MM.1S (cell line): Measurements from ENCODE around the gene HTRA1.

Experiments
- DNase-seq: peaks from one replicate; pipeline ENCODE4 v3.0.0-alpha.2; 2015
- H2AFZ ChIP-seq: fragments of 300-600 bp; sonication (generic); 2 replicates; pipeline ENCODE4 v1.6.0; 2016; ENCODE audit warnings: antibody characterized with exemption, low read length
- H3F3A ChIP-seq: fragments of 300-600 bp; sonication (generic); 2 replicates; pipeline ENCODE4 v1.6.1; 2016; ENCODE audit warnings: mild to moderate bottlenecking, antibody characterized with exemption, low read length, moderate library complexity, mixed read lengths; ENCODE audit not compliant: insufficient read depth
- H3K27ac ChIP-seq: fragments of 300-600 bp; sonication (generic); 2 replicates; pipeline ENCODE4 v1.5.1; 2016; ENCODE audit warnings: mild to moderate bottlenecking, low read length
- H3K27me3 ChIP-seq: fragments of 300-600 bp; sonication (generic); replicated peaks from 2 replicates; pipeline ENCODE4 v1.6.0; 2016; ENCODE audit warnings: low read length; ENCODE audit not compliant: insufficient read depth
- H3K36me3 ChIP-seq: fragments of 300-600 bp; sonication (generic); replicated peaks from 2 replicates; pipeline ENCODE4 v1.6.1; 2016; ENCODE audit warnings: mild to moderate bottlenecking, low read length, mixed read lengths; ENCODE audit not compliant: insufficient read depth
- H3K4me1 ChIP-seq: fragments of 300-600 bp; sonication (generic); 2 replicates; pipeline ENCODE4 v1.6.1; 2016; ENCODE audit warnings: low read length, mixed read lengths
- H3K4me2 ChIP-seq: fragments of 300-600 bp; sonication (generic); 2 replicates; pipeline ENCODE4 v1.6.0; 2016; ENCODE audit warnings: low read depth, low read length
- H3K4me3 ChIP-seq: fragments of 300-600 bp; sonication (generic); 2 replicates; pipeline ENCODE4 v1.5.1; 2016; ENCODE audit warnings: low read length, mixed read lengths
- H3K79me2 ChIP-seq: fragments of 300-600 bp; sonication (generic); 2 replicates; pipeline ENCODE4 v1.6.1; 2016; ENCODE audit warnings: mixed run types, low read length, mixed read lengths
- H3K9ac ChIP-seq: fragments of 300-600 bp; sonication (generic); 2 replicates; pipeline ENCODE4 v1.6.1; 2016; ENCODE audit warnings: low read length, mixed read lengths
- H3K9me2 ChIP-seq: fragments of 300-600 bp; sonication (generic); replicated peaks from 2 replicates; pipeline ENCODE4 v1.6.1; 2016; ENCODE audit warnings: mild to moderate bottlenecking, low read length, mixed read lengths; ENCODE audit not compliant: insufficient read depth
- H3K9me3 ChIP-seq: fragments of 300-600 bp; sonication (generic); replicated peaks from 2 replicates; pipeline ENCODE4 v1.6.1; 2016; ENCODE audit warnings: mild to moderate bottlenecking, low read length, mixed read lengths; ENCODE audit not compliant: insufficient read depth
- H4K20me1 ChIP-seq: fragments of 300-600 bp; sonication (generic); 2 replicates; pipeline ENCODE4 v1.6.1; 2016; ENCODE audit warnings: mild to moderate bottlenecking, low read length, moderate library complexity, mixed read lengths; ENCODE audit not compliant: insufficient read depth
- CTCF ChIP-seq: fragments of 300-600 bp; sonication (generic); IDR thresholded peaks from 2 replicates; pipeline ENCODE4 v1.5.1; 2016; ENCODE audit warnings: antibody characterized with exemption, low read length, mixed read lengths
- EZH2 ChIP-seq: fragments of 300-600 bp; sonication (generic); optimal IDR thresholded peaks from 2 replicates; pipeline ENCODE3; 2017; ENCODE audit warnings: low read depth, mild to moderate bottlenecking, antibody characterized with exemption, low read length, mixed read lengths
- EZH2phosphoT487 ChIP-seq: fragments of 300-600 bp; sonication (generic); IDR thresholded peaks from 2 replicates; pipeline ENCODE4 v1.6.1; 2018; ENCODE audit warnings: antibody characterized with exemption, low read length

Gene HTRA1

GRCh38 chr10:122461367-122461728 is at the start of gene HTRA1:
HTRA1 (plus strand) TSS chr10:122461553; CDS start chr10:122461653, 100 bp downstream.
- no peak within 1 kb of the TSS for H3K27ac ChIP-seq

GRCh38 chr10:122413327-122413726 is 48.0 kb upstream of the HTRA1 start:
- H3K36me3 ChIP-seq: no peaks in the 10 kb centered on the region
- TF ChIP-seq EZH2phosphoT487 (no peak), CTCF (no peak), EZH2 (no peak)
- no peak overlapping the region for H3K4me3 ChIP-seq

More at GRCh38 chr10:122461367-122461728, at the start of gene HTRA1:
- Histone ChIP-seq H4K20me1 (no peaks in the 10 kb centered on the region), H3F3A (no peaks in the 10 kb centered on the region), H3K9me3 (no peaks in the 10 kb centered on the region), H3K4me1 (no peaks in the 10 kb centered on the region), H3K27me3 (no peaks in the 10 kb centered on the region), H3K9me2 (no peaks in the 10 kb centered on the region), H3K36me3 (no peaks in the 10 kb centered on the region), H3K4me3 (no peak within 1 kb of the TSS), H2AFZ (no peak within 1 kb of the TSS), H3K9ac (no peak within 1 kb of the TSS), H3K4me2 (no peak within 1 kb of the TSS), H3K79me2 (no peaks in the 10 kb centered on the region)
- TF ChIP-seq EZH2 (no peak), EZH2phosphoT487 (no peak), CTCF (no peak)
- no peak for DNase-seq

GRCh38 chr10:122417667-122418066 is 43.7 kb upstream of the HTRA1 start:
- H3K27ac ChIP-seq: no peak overlapping the region
- H3K9ac ChIP-seq: no peak overlapping the region
- H3K4me2 ChIP-seq: no peak overlapping the region

More at GRCh38 chr10:122413327-122413726, 48.0 kb upstream of the HTRA1 start:
- H4K20me1 ChIP-seq: no peaks in the 10 kb centered on the region
- no peaks in the 10 kb centered on the region for H3K9me2 ChIP-seq
- H3F3A ChIP-seq: no peaks in the 10 kb centered on the region
- no peak for DNase-seq
- no peaks in the 10 kb centered on the region for H3K4me1 ChIP-seq
- H3K4me2 ChIP-seq: no peak overlapping the region
- H3K27ac ChIP-seq: no peak overlapping the region
- no peak overlapping the region for H2AFZ ChIP-seq
- no peaks in the 10 kb centered on the region for H3K27me3 ChIP-seq
- no peak overlapping the region for H3K9ac ChIP-seq
- no peaks in the 10 kb centered on the region for H3K9me3 ChIP-seq
- no peaks in the 10 kb centered on the region for H3K79me2 ChIP-seq

More at GRCh38 chr10:122417667-122418066, 43.7 kb upstream of the HTRA1 start:
- DNase-seq: no peak
- Histone ChIP-seq H3K4me3 (no peak overlapping the region), H3F3A (no peaks in the 10 kb centered on the region), H3K4me1 (no peaks in the 10 kb centered on the region), H3K79me2 (no peaks in the 10 kb centered on the region), H4K20me1 (no peaks in the 10 kb centered on the region), H3K9me2 (no peaks in the 10 kb centered on the region), H3K9me3 (no peaks in the 10 kb centered on the region), H3K27me3 (no peaks in the 10 kb centered on the region), H3K36me3 (no peaks in the 10 kb centered on the region), H2AFZ (no peak overlapping the region)
- TF ChIP-seq CTCF (no peak), EZH2phosphoT487 (no peak), EZH2 (no peak)
